ENCODE data around the gene CSKMT. TPM values are rescaled to one million over a fixed set of nuclear protein-coding genes. Genes with fewer than 3 reads are reported as not detected.
A peak's percentile ranks its signal among the peaks of the same experiment; 100 is the strongest.

The CSKMT gene
- total RNA-seq, 1 experiment from 2014 or later = 19.2 TPM

- peaks cover 23% of the 10 kb centered on the region for H3K4me1 ChIP-seq (replicated peaks; ENCODE audit: insufficient read depth)
- H2AFZ ChIP-seq = no peak overlapping the region
- H3K36me3 ChIP-seq (ENCODE audit: low read depth) = peaks cover 21% of the 10 kb centered on the region
- H4K20me1 ChIP-seq (ENCODE audit: insufficient read depth) = peaks cover 5% of the 10 kb centered on the region; the same call in 1 of the 2 replicates
- H3K27ac ChIP-seq = no peak overlapping the region
- intact Hi-C loops (cut with micrococcal nuclease; ENCODE audit: unreplicated experiment) = loop anchor here (1.0 to 5.0 kb wide), 3 partner anchors 25 to 193 kb away; partner anchors contain the start of genes EML3 and ROM1
- H3K9me3 ChIP-seq (ENCODE audit: insufficient read depth, low read depth) = no peaks in the 10 kb centered on the region
- H3K79me2 ChIP-seq (ENCODE audit: low read depth) = peaks cover 61% of the 10 kb centered on the region
- TF ChIP-seq EZH2 (IDR thresholded peaks at IDR 0.05; ENCODE audit: low read depth) = no peak
- no peak for TF ChIP-seq CTCF (conservative IDR thresholded peaks at IDR 0.05)
- BruUV-seq (replicated peaks) = TSS peak; percentile 24
- POLR2A ChIA-PET (ENCODE audit: unreplicated experiment) = no interaction called here
- DNase-seq = no peak
- H3F3A ChIP-seq (ENCODE audit: insufficient read depth, low read depth) = peaks cover 23% of the 10 kb centered on the region
- H3K9me2 ChIP-seq (ENCODE audit: insufficient read depth) = no peaks in the 10 kb centered on the region
- H3K4me3 ChIP-seq = no peak overlapping the region; the same call in 1 of the 2 replicates
- peak overlapping the region; percentile 37; the same call in 1 of the 2 replicates for H3K4me2 ChIP-seq
- H3K27me3 ChIP-seq (ENCODE audit: insufficient read depth, low read depth) = no peaks in the 10 kb centered on the region
- CTCF ChIA-PET = interaction anchor here (0.5 kb wide), 1 partner anchor 47 kb away, joined by 8 read pairs; no protein-coding TSS in a partner anchor
Observed at GRCh38 chr11:62646825-62647608, 18.1 kb upstream of the CSKMT start.

DNA sequence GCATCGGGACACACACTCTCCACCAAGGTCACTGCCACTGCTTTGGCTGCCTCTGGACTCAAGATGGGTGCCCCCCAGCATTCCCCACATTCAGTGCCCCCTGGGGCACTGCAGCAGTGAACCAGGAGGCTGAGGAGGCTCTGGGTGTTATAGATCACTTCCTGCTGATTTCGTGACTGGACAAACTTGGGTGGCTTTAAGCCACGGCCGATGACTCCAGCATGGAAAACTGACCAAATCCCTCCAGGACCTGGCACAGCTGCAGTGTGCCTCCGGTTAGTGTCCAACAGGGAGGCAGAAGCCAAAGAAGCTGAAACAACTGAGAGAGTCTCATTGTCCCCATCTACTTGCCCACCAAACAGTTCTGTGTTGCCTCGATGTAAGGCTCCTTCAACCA, 17.5 kb upstream of the CSKMT start:
- H3K4me1 ChIP-seq (replicated peaks; ENCODE audit: insufficient read depth) = peaks cover 27% of the 10 kb centered on the region
- TF ChIP-seq CTCF (conservative IDR thresholded peaks at IDR 0.05) (no peak), EZH2 (IDR thresholded peaks at IDR 0.05; ENCODE audit: low read depth) (no peak)
- peaks cover 20% of the 10 kb centered on the region for H3K36me3 ChIP-seq (ENCODE audit: low read depth)
- H3K27ac ChIP-seq = no peak overlapping the region
- H3K9me2 ChIP-seq (ENCODE audit: insufficient read depth) = no peaks in the 10 kb centered on the region
- CTCF ChIA-PET = no interaction called here
- no peaks in the 10 kb centered on the region for H3K9me3 ChIP-seq (ENCODE audit: insufficient read depth, low read depth)
- H2AFZ ChIP-seq = no peak overlapping the region
- peaks cover 26% of the 10 kb centered on the region for H3F3A ChIP-seq (ENCODE audit: insufficient read depth, low read depth)
- no peak for DNase-seq
- intact Hi-C loops (cut with micrococcal nuclease; ENCODE audit: unreplicated experiment) = loop anchor here (5.0 kb wide), 1 partner anchor 35 kb away; the partner anchor contains the start of genes EML3 and ROM1
- POLR2A ChIA-PET (ENCODE audit: unreplicated experiment) = no interaction called here
- H3K79me2 ChIP-seq (ENCODE audit: low read depth) = peaks cover 61% of the 10 kb centered on the region
- no TSS peak for BruUV-seq (replicated peaks)
- H3K4me3 ChIP-seq = no peak overlapping the region
- H4K20me1 ChIP-seq (ENCODE audit: insufficient read depth) = peaks cover 5% of the 10 kb centered on the region; the same call in 1 of the 2 replicates
- H3K27me3 ChIP-seq (ENCODE audit: insufficient read depth, low read depth) = no peaks in the 10 kb centered on the region
- H3K4me2 ChIP-seq = no peak overlapping the region

GRCh38 chr11:62648185-62648966, 16.7 kb upstream of the CSKMT start:
- TF ChIP-seq EZH2 (IDR thresholded peaks at IDR 0.05; ENCODE audit: low read depth) (no peak), CTCF (conservative IDR thresholded peaks at IDR 0.05) (no peak)
- H3K4me1 ChIP-seq (replicated peaks; ENCODE audit: insufficient read depth) = peaks cover 27% of the 10 kb centered on the region
- H3K4me2 ChIP-seq = no peak overlapping the region
- intact Hi-C loops (cut with micrococcal nuclease; ENCODE audit: unreplicated experiment) = loop anchor here (5.0 kb wide), 1 partner anchor 36 kb away; the partner anchor contains the start of genes EML3 and ROM1
- BruUV-seq (replicated peaks) = no TSS peak
- H3K36me3 ChIP-seq (ENCODE audit: low read depth) = peaks cover 12% of the 10 kb centered on the region
- H3K9me2 ChIP-seq (ENCODE audit: insufficient read depth) = no peaks in the 10 kb centered on the region
- H3K4me3 ChIP-seq = no peak overlapping the region
- H4K20me1 ChIP-seq (ENCODE audit: insufficient read depth) = peaks cover 5% of the 10 kb centered on the region; the same call in 1 of the 2 replicates
- no peak for DNase-seq
- CTCF ChIA-PET = no interaction called here
- no peaks in the 10 kb centered on the region for H3K9me3 ChIP-seq (ENCODE audit: insufficient read depth, low read depth)
- POLR2A ChIA-PET (ENCODE audit: unreplicated experiment) = no interaction called here
- peaks cover 22% of the 10 kb centered on the region for H3F3A ChIP-seq (ENCODE audit: insufficient read depth, low read depth)
- H2AFZ ChIP-seq = no peak overlapping the region
- no peak overlapping the region for H3K27ac ChIP-seq
- no peaks in the 10 kb centered on the region for H3K27me3 ChIP-seq (ENCODE audit: insufficient read depth, low read depth)
- H3K79me2 ChIP-seq (ENCODE audit: low read depth) = peaks cover 59% of the 10 kb centered on the region
